Stimulated activated CD4-positive, alpha-beta T cell treated with anti-CD3 and anti-CD28 coated beads, TNF-alpha, amount 100 ng/mL, for 48 hours (primary cell): ENCODE measurements around the gene CCL21.

Experiments
- DNase-seq, 3 donors: peaks; one replicate each; pipeline ENCODE4 v3.0.0-alpha.2; 2020; ENCODE audit warnings: low read depth in 3 of 3

The CCL21 gene

DNA sequence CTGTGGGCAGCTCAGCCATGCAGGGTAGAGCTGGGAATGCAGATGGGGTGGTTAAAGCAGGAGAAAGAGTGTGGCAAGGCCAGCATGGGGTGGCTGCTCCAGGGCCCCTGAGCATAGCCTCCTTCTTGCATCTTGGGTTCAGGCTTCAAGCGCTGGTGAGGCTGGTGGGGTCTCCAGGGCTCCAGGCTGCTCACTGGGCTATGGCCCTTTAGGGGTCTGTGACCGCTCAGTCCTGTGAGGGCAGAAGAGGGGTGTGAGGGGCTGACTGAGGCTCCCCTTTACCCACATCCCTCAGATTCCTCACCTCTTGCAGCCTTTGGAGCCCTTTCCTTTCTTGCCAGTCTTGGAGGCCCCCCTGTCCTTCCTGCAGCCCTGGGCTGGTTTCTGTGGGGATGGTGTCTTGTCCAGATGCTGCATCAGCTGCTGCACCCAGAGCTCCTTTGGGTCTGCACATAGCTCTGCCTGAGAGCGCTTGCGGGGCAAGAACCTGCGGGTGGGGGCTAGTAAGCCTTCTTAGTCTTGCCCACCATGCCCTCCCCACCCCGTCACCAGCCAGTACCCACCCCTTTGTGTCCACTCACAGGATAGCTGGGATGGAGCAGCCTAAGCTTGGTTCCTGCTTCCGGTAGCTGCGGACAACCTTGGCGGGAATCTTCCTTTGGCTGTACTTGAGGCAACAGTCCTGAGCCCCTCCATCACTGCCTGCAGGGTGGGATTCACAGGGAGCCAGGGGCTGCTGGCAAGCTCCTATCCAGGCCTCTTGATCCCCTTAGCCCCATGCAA lies 549 bp downstream of the CCL21 start:
- no peak for DNase-seq

DNA sequence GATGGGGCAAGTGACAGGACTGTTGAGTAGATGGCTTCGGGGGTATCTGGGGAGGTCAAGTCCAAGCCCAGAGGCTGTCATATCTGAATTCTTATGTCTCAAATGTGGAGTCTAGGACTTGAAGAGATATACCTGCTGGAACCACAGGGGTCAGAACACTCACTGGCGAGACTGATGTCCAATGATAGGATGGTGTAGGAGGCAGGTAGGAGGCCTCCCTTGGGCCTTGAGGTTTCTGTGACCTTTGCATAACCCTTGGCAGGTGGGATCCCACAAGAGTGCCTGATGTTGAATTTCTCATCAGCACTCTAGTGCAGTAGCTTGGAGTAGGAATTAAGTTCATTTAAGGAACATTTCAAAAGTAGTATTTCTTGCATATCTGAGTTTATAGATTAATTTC lies 2.8 kb downstream of the CCL21 start:
- no peak for DNase-seq

GRCh38 chr9:34701769-34702736 lies 7.9 kb downstream of the CCL21 start:
- DNase-seq = peak; percentile 66 to 79 (median 75)

DNA sequence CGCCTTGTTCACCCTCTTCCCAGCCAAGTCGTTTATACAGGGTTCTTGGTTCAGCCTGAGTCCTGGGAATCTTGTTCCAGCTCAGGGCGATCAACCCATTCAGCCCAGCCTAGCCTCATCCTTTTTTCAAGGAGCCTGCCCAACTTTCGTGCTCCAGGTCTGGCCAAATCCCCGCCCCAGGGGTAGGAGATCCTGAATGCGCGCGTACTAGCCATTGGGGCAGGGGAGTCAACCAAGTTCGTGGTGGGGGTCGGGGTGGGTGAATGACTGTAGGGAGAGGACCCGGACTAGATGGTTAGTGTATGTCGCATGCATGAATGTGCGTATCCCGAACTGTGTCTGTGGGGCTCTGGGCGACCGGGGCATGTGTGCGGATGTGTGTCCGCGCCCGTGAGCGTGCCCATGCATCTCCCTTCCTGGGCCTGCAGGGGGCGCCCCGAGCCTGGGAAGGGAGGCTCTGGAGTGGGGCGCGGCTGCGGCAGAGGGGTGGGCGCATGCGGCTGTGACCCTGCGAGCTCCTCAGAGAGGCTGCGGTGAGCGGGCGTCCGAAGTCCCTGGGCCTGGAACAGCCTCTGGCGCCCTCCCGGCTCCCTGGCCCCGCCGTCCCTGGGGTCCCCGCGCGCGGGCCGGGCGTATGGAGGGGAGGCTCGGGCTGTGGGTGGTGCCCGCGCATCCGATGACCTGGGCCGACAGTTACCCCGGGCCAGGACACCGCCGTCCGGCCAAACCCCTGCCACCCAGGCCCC lies 8.7 kb downstream of the CCL21 start:
- peak; percentile 63 to 79 (median 63) for DNase-seq

- no peak for DNase-seq
Observed at GRCh38 chr9:34694811-34695210, 15.1 kb downstream of the CCL21 start.

- DNase-seq = no peak
Observed at GRCh38 chr9:34693560-34693959, 16.4 kb downstream of the CCL21 start.

GRCh38 chr9:34691936-34692315 lies 18.0 kb downstream of the CCL21 start:
- DNase-seq = no peak

DNA sequence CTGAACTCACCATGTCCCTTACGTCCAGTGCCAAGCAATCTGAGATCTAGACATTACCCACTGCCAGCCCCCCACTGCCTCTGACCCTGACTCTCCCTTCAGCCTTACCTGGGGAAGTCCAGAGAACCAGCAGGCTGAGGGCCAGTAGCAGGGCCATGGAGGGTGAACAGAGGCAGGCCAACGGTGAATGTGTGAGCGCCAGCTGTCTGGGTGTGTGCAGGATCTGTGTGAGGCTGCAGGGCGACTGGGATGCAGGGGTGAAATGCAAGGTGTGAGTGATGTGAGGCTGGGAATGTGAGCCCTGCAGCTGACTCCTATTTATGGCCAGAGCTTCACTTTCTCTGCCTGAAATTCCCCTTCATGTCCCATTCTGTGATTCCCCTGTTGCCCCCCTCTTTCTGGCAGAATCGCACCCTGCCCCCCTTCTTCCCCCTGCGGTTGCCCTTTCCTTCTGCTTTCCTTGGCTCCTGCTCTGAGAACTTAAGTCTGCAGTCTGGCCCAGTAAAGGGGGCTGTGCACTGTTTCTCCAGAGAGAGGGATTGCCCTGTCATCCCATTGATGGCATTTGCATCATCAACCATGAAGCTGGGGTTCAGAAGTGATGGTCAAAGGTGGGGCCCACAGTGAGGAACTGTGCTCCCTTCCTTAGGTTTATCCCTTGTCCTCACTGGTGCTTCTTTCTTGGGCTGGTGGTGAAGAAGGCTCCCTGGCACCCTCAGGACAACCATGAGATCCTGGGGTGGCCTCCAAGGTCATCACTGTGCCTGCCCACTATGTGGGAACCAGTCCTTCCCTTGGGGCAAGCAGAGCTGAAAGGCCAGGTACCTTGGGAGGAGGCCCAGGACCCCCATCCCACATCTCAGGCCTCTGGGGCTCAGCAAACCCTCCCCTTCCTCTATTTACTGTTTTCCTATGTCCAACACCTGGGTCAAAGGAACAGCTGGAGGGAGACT lies 18.7 kb downstream of the CCL21 start, which contains the start of gene CCL19:
Gene CCL19, minus strand, starts transcription at position 294 of the 953 bp plus-strand sequence. Its CDS starts 137 bp downstream, at position 157.
- no peak for DNase-seq

- no peak for DNase-seq
Observed at GRCh38 chr9:34689512-34689911, 20.4 kb downstream of the CCL21 start.

- DNase-seq = no peak
Observed at GRCh38 chr9:34689116-34689470, 20.8 kb downstream of the CCL21 start.

GRCh38 chr9:34688329-34689115 lies 21.4 kb downstream of the CCL21 start:
- no peak for DNase-seq

GRCh38 chr9:34687276-34688030 lies 22.5 kb downstream of the CCL21 start:
- no peak for DNase-seq

GRCh38 chr9:34686732-34687131 lies 23.2 kb downstream of the CCL21 start:
- DNase-seq = no peak

- no peak for DNase-seq
Observed at GRCh38 chr9:34686231-34686630, 23.7 kb downstream of the CCL21 start.

DNA sequence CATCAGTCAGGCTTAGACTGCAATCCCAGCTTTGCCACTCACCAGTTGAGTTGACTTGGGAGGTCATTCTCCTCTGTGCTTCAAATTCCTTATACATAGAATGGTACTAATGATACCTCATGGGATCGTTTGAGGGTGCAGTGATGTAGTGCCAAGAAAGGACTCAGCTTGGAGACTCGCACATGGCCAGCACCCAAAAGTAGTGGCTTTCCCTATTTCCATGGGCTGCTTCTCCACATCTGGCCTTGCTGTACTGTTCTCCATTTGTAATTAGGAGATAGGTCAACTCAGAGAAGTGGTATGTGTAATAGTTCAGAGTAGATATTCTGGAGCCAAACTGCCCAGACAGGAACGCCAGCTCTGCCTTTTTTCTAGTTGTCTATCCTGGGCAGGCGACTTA lies 24.3 kb downstream of the CCL21 start:
- no peak for DNase-seq

DNA sequence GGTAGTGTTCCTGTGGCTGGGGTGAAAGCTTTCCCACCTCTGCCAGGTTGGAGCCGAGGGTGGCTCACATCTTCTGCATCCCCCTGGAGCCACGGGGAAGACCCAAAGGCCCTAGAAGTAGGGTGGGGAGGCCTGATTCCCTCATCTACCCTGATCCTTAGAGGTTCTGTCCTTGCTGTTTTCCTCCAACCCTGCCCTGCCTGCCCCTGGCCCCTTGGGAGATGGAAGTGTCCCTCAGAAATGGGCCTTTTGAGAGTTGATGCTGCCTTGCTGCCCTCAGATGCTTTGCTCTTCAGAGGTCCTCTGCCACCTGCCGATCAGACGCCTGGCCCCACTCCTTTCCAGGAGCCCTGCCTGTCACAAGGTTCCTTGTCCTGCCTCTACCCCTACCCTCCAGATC lies 25.1 kb downstream of the CCL21 start:
- no peak for DNase-seq

GRCh38 chr9:34684145-34684544 lies 25.8 kb downstream of the CCL21 start:
- peak in 2 of 3 donors; percentile 6 to 29 for DNase-seq

DNA sequence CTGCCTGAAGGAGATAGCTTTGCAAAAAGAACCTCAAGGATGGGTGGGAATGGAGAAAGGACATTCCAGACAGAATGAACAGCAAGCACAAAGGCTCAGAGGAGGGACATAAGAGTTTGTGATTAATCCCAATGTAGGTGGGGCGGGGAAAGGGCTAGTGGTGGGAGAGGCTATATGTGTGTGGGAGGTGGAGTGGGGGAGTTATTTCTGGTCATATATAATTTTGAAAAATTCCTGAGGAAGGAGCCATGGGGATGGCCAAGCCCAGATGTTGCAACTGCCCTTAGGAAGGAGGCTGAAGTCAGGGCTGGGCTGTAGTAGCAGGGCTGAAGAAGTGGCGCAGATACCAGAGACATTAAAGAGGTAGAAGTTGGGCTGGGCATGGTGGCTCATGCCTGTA lies 34.1 kb downstream of the CCL21 start:
- no peak for DNase-seq

- peak in 2 of 3 donors; percentile 41 to 52 for DNase-seq
Observed at GRCh38 chr9:34675048-34675714, 34.8 kb downstream of the CCL21 start.
